Measurements from ENCODE around the gene NF1. TPM values are rescaled to one million over a fixed set of nuclear protein-coding genes. Genes with fewer than 3 reads are reported as not detected.
"Not testable (repeated sequence)": the region's sequence is repeated elsewhere in the genome, so short reads cannot be mapped to it uniquely, and the experiment has no call there.

Gene NF1
- total RNA-seq, 1 experiment from 2014 or later, result 16.4 TPM

- ChIA-PET POLR2A (ENCODE audit: unreplicated experiment) (no interaction called here), CTCF (no interaction called here)
- no peak for ATAC-seq
- Histone ChIP-seq H2AFZ (ENCODE audit: low read length) (no peak overlapping the region), H3K4me2 (ENCODE audit: low read length) (no peak overlapping the region), H3K36me3 (ENCODE audit: low read depth, low read length) (no peaks in the 10 kb centered on the region), H3F3A (ENCODE audit: low read length, unreplicated experiment) (no peaks in the 10 kb centered on the region), H3K9ac (ENCODE audit: low read length) (no peak overlapping the region), H3K79me2 (ENCODE audit: low read length) (peaks cover 70% of the 10 kb centered on the region), H3K4me3 (ENCODE audit: low read length) (no peak overlapping the region), H3K9me2 (replicated peaks; ENCODE audit: low read length) (no peaks in the 10 kb centered on the region), H3K27ac (ENCODE audit: low read length) (no peak overlapping the region), H3K4me1 (ENCODE audit: insufficient read depth, low read length) (peaks cover 8% of the 10 kb centered on the region; the same call in 1 of the 2 replicates), H3K9me3 (ENCODE audit: low read length) (no peaks in the 10 kb centered on the region), H4K20me1 (ENCODE audit: low read length) (no peaks in the 10 kb centered on the region), H3K27me3 (ENCODE audit: low read length) (no peaks in the 10 kb centered on the region)
- intact Hi-C loops (cut with micrococcal nuclease), result no loop called here
- BruUV-seq (replicated peaks), result no TSS peak
- TF ChIP-seq EZH2phosphoT487 (IDR thresholded peaks at IDR 0.05; ENCODE audit: borderline replicate concordance, low read length), result no peak
- TF ChIP-seq EZH2 (IDR thresholded peaks at IDR 0.05; ENCODE audit: low read length, unreplicated experiment), result no peak
- no peak for TF ChIP-seq CTCF (conservative IDR thresholded peaks at IDR 0.05; ENCODE audit: low read depth, low read length)
- no peak for DNase-seq
These were observed 17.4 kb downstream of the NF1 start for GRCh38 chr17:31112001-31112661.

- peaks cover 63% of the 10 kb centered on the region for H3K79me2 ChIP-seq (ENCODE audit: low read length)
- H3K9ac ChIP-seq (ENCODE audit: low read length); H2AFZ ChIP-seq (ENCODE audit: low read length); H3F3A ChIP-seq (ENCODE audit: low read length, unreplicated experiment); ATAC-seq; H3K4me1 ChIP-seq (ENCODE audit: insufficient read depth, low read length); BruUV-seq (replicated peaks); H3K9me3 ChIP-seq (ENCODE audit: low read length); H3K27me3 ChIP-seq (ENCODE audit: low read length); POLR2A ChIA-PET (ENCODE audit: unreplicated experiment); H4K20me1 ChIP-seq (ENCODE audit: low read length); H3K9me2 ChIP-seq (replicated peaks; ENCODE audit: low read length); H3K36me3 ChIP-seq (ENCODE audit: low read depth, low read length); H3K4me2 ChIP-seq (ENCODE audit: low read length); H3K4me3 ChIP-seq (ENCODE audit: low read length); H3K27ac ChIP-seq (ENCODE audit: low read length); DNase-seq; intact Hi-C loops (cut with micrococcal nuclease); CTCF ChIA-PET: not testable (repeated sequence)
These were observed 18.6 kb downstream of the NF1 start for GRCh38 chr17:31113368-31113767.

- POLR2A ChIA-PET (ENCODE audit: unreplicated experiment), result no interaction called here
- no peak for DNase-seq
- Histone ChIP-seq H3K4me1 (ENCODE audit: insufficient read depth, low read length) (peaks cover 8% of the 10 kb centered on the region; the same call in 1 of the 2 replicates), H3K79me2 (ENCODE audit: low read length) (peaks cover 57% of the 10 kb centered on the region), H2AFZ (ENCODE audit: low read length) (no peak overlapping the region), H3K27ac (ENCODE audit: low read length) (no peak overlapping the region), H3K4me3 (ENCODE audit: low read length) (no peak overlapping the region), H3K27me3 (ENCODE audit: low read length) (no peaks in the 10 kb centered on the region), H4K20me1 (ENCODE audit: low read length) (no peaks in the 10 kb centered on the region), H3F3A (ENCODE audit: low read length, unreplicated experiment) (no peaks in the 10 kb centered on the region), H3K9me3 (ENCODE audit: low read length) (no peaks in the 10 kb centered on the region), H3K9me2 (replicated peaks; ENCODE audit: low read length) (no peaks in the 10 kb centered on the region), H3K4me2 (ENCODE audit: low read length) (no peak overlapping the region), H3K9ac (ENCODE audit: low read length) (no peak overlapping the region), H3K36me3 (ENCODE audit: low read depth, low read length) (no peaks in the 10 kb centered on the region)
- no TSS peak for BruUV-seq (replicated peaks)
- TF ChIP-seq EZH2 (IDR thresholded peaks at IDR 0.05; ENCODE audit: low read length, unreplicated experiment) (no peak), EZH2phosphoT487 (IDR thresholded peaks at IDR 0.05; ENCODE audit: borderline replicate concordance, low read length) (no peak), CTCF (conservative IDR thresholded peaks at IDR 0.05; ENCODE audit: low read depth, low read length) (no peak)
- intact Hi-C loops (cut with micrococcal nuclease), result no loop called here
- CTCF ChIA-PET, result no interaction called here
- no peak for ATAC-seq
These were observed 19.2 kb downstream of the NF1 start for GRCh38 chr17:31113939-31114338.

Measured in PC-3 (cell line).